Thyroid gland (tissue), 4 donors: ENCODE results near the gene HTRA3.

Experiments
- CTCF ChIP-seq, 6 experiments: fragments of 200-600 bp in 3 of 6; fragments of 450-650 bp in 3 of 6; sonication (generic) in 3 of 6; IDR thresholded peaks; one replicate each; pipeline ENCODE4 v1.5.1; 2016 to 2019; ENCODE audit warnings: antibody characterized with exemption in 6 of 6, mild to moderate bottlenecking in 2 of 6, inconsistent platforms in 1 of 6, moderate library complexity in 1 of 6
- POLR2A ChIP-seq, 2 donors: fragments of 450-650 bp; IDR thresholded peaks; one replicate each; pipeline ENCODE4 v1.6.1; 2017; ENCODE audit warnings: antibody characterized with exemption in 2 of 2, mild to moderate bottlenecking in 2 of 2, moderate library complexity in 1 of 2

GRCh38 chr4:8312069-8312445 is 42.5 kb downstream of the HTRA3 start:
- TF ChIP-seq CTCF (IDR thresholded peaks at IDR 0.05) = no peak
- no peak for TF ChIP-seq POLR2A (IDR thresholded peaks at IDR 0.05)
